HG02642 (cell line): ENCODE data around the gene TRPV2.
A peak's percentile ranks its signal among the peaks of the same experiment; 100 is the strongest.
"Not testable (repeated sequence)": the region's sequence is repeated elsewhere in the genome, so short reads cannot be mapped to it uniquely, and the experiment has no call there.

Source experiments
- ATAC-seq: cut with Tn5 transposase; IDR thresholded peaks from one replicate; pipeline ENCODE4 v1.9.1; 2021; ENCODE audit warnings: mild to moderate bottlenecking; ENCODE audit not compliant: unreplicated experiment, poor library complexity

TRPV2 gene

DNA sequence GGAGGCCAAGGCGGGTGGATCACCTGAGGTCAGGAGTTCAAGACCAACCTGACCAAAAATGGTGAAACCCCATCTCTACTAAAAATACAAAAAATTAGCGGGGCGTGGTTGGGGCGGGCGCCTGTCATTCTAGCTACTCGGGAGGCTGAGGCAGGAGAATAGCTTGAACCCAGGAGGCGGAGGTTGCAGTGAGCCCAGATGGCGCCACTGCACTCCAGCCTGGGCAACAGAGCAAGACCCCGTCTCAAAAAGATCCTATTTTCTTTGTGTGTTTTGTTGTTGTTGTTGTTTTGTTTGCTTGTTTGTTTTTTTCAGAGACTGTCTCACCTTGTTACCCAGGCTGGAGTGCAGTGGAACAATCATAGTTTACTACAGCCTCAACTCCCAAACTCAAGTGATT lies 11.5 kb upstream of the TRPV2 start:
- ATAC-seq, result not testable (repeated sequence)

DNA sequence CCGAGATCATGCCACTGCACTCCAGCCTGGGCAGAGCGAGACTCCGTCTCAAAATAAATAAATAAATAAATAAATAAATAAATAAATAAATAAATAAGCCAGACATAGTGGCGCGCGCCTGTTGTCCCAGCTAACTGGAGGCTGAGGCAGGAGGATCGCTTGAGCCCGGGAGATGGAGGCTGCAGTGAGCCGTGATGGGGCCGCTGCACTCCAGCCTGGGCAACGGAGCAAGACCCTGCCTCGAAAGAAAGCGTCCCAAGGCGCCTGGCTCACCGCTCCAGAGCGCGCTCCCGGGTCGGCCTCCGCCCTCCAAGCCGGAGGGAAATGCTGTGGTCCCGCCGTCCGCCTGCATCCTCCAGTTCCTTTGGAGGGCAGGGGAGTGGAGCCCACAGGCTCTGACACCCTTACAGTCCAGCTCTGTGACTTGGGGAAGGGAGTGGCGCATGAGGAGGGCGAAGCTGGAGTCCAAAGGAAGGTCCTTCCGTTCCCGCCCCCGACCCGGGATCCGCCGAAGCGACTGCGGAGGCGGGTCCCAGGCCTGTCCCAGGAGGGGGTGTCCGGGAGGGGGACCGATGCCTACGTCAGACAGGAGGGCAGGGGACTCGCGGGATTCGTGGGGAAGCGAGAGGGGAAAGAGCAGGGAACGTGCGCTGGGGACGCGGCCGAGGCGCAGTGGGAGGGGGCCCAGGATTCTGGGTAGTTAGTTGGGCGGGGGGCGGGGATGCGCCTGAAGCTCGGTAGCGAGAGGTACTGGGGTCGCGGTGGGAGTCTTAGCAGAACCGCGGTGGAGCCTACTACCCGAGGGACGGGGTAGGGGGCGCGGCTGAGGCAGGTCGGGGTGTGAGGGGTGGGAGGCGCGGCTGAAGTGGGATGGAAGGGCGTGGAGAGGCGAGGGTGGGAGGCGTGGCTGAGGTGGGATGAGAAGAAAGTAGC lies 8.4 kb upstream of the TRPV2 start:
- no peak for ATAC-seq

DNA sequence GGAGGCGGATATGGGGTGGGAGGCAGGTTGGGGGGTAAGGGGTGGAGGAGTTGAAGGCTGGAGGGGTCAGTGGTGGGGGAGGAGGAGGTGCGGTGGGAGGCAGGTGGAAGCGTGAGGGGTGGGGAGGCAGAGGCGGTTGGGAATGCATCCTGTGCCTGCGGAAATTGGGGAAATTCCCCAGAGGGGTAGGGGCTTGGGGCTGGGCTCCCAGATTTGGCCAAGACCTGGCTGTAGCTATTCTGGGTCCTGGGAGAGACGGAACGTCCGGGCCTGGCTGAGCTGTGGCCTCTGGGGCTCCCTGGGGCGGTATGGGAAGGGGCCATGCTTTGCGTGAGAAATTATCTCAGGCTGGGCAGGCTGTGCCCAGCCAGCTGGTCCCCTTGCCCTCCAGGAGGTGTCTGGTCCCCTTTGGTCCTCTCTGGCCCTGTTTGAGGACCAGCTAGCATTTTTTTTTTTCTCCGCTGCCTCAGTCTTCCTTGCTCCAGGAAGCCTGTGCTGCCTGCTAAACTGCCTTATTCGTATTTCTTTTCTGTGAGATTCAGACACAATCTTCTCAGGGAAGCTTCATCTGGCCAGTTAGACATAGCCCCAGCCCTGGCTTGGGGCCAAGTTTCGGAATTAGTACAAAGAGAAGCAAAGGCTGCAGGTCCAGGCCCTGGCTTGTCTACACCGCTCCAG lies 7.3 kb upstream of the TRPV2 start:
- ATAC-seq, result peak; percentile 88

DNA sequence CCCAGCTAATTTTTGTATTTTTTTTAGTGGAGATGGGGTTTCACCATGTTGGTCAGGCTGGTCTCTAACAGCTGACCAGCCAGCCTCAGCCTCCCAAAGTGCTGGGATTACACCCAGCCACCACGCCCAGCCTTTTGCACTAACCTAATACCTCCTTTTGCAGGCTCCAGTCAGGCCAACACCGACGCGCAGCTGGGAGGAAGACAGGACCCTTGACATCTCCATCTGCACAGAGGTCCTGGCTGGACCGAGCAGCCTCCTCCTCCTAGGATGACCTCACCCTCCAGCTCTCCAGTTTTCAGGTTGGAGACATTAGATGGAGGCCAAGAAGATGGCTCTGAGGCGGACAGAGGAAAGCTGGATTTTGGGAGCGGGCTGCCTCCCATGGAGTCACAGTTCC lies 2.0 kb downstream of the TRPV2 start:
- no peak for ATAC-seq

DNA sequence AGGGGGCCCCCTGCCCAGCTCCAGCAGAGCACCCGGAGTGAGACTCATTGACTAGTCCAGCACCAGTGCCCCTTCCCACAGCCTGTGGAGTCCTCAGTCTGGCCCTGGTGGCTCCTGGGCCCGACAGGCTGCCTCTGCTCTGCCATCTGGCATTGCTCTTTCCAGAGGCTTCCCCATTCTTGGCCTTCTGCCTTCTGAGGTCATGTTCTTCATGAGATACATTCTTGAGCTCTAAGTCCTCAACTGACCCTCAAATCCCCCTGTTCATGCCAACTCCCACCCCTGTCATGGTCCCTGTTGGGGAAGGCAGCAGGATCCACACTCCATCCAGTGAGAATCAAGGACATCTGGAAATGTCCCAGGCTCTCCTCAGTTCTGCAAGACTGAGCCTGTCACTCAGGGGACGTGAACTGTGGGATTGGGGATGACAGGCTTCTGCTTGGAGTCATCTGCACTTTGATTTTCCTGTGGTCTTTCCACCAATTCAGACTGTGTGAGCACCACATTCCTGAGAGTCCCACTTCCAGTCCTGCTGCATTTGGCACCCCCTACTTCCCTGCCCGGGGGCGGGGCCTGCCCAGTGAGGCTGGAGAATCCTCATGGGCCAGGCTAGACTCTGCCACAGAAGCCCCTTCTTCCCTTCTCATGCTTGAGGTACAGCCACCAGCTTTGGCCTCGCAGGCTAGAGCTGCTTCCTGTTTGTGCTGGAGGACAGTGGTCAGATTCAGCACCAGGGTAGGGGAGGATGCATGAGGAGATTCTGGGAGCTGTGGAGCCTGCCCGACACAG lies 2.7 kb downstream of the TRPV2 start:
- no peak for ATAC-seq

DNA sequence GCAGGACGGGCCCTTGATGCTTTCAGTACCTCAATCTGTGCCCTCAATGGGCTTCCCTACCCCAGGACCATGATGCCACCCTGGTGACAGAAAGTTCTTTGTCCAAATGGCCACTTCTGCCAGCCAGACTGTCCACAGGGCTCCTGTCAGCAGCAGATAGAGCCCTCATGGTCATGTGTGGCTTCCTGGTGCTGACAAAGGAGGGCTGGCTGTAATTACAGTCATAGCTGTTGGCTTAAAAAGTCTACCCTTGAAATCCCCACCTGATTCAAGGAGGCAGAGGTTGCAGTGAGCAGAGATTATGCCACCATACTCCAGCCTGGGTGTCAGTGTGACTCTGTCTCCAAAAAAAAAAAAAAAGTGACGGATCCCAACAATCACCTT lies 3.3 kb downstream of the TRPV2 start:
- no peak for ATAC-seq

DNA sequence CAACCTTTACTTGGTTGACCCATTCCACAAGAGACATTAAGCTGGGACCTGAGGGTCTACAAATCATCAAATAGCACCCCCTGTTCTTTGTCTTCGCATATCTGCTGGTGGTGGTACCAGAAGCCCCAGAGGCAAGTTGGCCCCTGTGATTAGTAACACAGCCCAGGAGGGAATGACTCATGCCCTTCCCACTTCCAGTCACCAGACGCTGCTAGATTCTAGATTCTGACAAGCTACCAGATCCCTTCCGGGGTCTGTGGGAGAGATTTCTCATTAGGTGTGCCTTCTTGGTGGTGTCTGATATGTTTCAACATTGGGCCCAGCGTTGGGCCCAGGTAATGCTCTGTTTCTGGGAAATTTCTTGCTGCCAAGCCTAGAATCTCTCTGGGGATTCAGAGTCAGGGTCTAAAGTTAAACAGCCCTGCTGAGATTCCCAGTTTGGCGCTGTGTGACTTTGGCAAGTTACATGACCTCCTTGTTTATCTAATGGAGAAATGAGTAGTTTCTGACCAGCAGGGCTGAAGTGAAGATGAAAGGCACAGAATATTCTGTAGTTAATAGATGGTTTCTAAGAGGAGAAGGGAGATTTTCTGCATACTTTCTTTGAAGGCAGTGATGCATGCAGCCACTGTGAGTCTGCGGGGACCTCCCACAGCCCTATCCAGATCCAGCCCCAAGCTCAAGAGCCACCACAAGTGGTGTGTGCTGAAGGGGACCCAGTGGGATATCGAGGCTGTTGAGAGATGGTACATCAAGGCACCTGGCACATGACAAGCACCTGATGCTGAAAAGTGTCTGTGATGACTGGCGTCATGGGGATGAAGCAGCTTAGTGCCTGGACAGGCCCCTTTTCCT lies 3.9 kb downstream of the TRPV2 start:
- ATAC-seq, result no peak

DNA sequence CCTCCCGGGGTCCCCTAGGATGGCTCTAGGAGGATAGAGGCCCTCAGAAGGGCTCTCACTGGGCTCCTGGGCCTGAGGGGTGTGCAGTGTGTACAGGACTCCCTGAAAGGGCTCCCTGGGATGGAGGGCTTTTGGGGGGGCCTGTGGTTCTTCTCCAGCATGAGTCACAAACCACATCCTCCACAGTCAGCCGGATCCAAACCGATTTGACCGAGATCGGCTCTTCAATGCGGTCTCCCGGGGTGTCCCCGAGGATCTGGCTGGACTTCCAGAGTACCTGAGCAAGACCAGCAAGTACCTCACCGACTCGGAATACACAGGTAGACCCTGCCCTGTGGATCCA lies 4.5 kb downstream of the TRPV2 start:
- ATAC-seq, result no peak

DNA sequence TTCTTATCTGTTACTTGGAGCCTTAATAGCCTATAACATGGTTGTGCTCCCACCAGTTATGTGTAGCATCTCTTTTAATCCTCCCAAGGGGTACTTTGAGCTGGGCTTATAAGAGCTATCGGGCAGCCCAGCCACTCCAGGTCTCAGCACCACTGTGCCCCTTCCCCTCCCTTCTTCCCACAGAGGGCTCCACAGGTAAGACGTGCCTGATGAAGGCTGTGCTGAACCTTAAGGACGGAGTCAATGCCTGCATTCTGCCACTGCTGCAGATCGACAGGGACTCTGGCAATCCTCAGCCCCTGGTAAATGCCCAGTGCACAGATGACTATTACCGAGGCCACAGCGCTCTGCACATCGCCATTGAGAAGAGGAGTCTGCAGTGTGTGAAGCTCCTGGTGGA lies 7.0 kb downstream of the TRPV2 start:
- no peak for ATAC-seq

DNA sequence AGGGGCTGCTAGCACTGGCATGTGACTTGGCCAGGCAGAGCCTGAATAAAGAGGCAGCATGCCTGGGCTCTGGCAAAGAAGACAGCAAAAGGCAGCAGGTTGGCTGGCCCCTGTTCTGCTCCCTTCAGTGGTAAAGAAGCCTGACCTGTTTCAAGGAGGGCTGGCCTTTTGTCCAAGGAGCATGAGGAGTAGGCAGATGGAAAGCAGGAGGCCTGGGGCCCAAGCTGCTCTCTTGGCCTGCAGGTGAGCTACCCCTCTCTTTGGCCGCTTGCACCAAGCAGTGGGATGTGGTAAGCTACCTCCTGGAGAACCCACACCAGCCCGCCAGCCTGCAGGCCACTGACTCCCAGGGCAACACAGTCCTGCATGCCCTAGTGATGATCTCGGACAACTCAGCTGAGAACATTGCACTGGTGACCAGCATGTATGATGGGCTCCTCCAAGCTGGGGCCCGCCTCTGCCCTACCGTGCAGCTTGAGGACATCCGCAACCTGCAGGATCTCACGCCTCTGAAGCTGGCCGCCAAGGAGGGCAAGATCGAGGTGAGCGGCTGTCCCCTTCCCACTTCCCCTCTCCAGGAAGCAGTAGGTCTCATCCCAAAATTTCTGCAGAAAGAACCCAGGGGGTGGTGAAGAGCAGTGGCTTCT lies 8.0 kb downstream of the TRPV2 start:
- no peak for ATAC-seq

DNA sequence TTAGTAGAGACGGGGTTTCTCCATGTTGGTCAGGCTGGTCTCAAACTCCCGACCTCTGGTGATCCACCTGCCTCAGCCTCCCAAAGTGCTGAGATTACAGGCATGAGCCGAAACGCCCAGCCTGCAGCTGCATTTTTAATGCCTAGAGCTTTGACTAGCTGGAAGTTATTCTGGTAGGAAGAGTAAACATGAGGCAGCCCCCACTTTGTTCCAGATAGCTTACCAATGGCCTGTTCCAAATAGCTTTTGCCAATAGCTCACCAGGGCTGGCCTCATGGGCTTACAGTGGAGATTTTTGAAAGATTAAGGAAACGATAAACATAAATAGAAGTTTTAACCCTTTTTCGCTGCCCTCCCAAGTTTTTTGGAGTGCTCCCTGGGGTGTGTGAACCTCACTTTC lies 9.8 kb downstream of the TRPV2 start:
- ATAC-seq, result no peak

DNA sequence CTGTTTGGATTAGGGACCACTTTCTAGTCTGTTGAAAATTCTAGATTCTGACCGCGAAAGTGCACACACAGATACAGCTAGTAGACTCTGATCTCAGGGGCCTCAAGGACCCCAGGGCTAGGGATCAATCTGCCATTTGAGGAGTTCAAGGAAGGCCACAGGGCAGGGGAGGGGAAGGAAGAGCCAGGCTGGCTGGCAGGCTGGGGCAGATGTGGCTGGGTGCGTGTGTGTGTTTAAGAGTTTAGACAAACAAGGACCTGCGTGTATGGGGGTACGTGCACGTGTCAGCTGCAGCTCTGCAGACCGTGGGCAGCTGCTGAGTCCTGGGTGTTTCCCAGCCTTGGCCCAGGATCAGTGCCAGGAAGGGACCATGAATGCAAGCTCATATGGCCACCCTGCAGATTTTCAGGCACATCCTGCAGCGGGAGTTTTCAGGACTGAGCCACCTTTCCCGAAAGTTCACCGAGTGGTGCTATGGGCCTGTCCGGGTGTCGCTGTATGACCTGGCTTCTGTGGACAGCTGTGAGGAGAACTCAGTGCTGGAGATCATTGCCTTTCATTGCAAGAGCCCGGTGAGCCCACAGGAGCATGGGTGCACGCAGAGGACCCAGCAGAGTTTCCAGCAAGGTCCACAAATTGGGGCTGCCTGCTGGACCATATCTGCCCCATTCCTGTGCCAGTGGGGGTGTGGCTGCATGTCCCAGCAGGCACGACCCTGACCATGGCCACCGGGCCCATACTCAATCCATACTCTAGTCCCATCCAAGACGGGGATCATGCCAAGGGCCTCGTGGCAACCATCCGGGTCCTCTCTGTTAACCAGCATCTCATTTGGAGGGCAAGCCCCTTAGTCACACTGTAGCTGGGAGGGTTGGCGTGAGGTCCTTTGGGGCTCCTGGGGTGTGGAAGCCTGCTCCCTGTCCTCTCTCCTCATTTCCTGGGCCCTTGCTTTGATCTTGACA lies 10.6 kb downstream of the TRPV2 start:
- ATAC-seq, result no peak

DNA sequence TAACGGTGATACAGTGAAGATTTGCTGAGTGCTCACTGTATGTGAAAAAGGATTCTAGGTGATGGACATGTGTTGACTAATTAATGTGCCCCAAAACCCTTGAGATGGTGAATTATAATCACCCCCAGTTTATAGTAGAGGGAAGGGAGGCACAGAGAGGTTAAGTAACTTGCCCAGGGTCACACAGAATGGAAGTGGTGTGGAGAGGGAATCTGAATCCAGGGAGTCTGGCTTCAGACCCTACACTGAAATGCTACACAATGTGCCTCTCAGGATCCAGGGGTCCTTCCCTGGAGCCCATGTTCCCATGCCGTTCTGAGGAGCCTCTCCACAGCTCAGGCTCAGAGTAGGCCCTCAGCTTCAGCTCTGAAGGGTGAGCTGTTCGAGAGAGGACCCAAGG lies 11.6 kb downstream of the TRPV2 start:
- ATAC-seq, result no peak

DNA sequence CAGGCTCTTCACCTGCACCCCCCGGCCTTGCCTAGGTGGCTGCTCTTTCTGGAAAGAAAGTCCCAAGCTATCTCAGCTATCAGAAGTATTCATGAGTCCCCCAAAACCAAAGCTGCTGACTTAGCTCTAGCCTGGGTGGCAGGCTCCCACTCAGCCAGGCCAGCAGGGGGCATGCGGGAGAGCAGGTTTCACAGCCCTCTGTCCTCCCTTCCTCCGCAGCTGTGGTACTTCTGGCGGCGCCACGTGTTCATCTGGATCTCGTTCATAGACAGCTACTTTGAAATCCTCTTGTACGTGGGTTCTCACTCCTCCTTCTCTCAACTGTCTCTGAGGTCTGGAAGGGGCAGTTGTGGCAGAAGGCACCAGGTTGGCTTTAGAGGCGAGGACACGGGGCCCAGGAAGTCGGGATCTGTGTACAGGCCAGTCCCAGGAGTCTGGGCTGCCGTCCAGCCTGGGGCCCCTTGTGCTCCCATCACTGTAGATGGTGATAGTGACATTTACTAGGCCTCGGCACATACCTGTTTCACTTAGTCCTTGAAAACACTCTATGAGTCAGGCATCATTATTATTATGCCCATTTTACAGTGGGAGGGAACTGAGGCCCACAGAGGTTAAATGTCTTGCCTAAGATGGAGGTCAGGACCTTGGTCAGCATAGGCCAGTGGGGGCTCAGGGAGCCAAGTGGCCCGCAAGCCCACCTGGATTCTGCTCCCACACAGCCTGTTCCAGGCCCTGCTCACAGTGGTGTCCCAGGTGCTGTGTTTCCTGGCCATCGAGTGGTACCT lies 12.9 kb downstream of the TRPV2 start:
- no peak for ATAC-seq

DNA sequence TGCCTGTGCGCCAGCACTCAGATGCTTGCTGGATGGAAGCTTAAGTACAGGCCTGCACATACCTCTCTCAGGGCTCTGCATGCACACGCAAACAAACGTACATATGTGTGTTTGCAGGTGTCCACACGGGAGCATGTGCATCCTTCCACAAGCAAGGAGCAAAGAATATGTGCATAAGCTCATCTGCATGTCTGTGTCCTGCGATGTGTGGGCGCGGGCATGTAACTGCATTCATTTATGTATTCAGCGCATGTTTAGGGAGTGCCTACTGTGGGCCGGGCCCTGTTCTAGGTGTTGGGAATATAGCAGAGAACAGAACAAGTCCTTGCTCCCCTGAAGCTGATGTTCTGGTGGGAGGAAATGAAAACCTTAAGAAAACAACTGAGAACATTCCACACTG lies 13.7 kb downstream of the TRPV2 start:
- no peak for ATAC-seq

DNA sequence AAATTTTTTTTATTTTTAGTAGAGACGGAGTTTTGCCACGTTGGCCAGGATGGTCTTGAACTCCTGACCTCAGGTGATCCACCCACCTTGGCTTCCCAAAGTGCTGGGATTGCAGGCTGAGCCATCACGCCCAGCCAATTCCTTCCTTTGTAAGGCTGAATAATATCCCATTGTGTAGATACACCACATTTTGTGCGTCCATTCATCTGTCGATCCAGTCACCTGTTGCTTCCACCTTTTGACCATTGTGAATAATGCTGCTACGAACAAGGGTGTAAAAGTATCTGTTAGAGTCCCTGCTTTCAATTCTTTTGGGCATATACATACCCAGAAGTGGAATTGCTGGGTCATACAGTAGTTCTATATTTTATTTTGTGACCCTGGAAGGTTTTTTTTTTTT lies 15.3 kb downstream of the TRPV2 start:
- no peak for ATAC-seq

DNA sequence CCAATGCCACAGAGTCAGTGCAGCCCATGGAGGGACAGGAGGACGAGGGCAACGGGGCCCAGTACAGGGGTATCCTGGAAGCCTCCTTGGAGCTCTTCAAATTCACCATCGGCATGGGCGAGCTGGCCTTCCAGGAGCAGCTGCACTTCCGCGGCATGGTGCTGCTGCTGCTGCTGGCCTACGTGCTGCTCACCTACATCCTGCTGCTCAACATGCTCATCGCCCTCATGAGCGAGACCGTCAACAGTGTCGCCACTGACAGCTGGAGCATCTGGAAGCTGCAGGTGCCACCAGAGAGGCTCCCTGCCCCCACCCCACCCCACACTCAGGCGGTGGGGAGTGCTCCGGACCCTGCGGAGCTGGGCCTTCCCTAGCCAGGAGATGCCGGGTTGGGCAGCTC lies 16.6 kb downstream of the TRPV2 start:
- ATAC-seq, result no peak

DNA sequence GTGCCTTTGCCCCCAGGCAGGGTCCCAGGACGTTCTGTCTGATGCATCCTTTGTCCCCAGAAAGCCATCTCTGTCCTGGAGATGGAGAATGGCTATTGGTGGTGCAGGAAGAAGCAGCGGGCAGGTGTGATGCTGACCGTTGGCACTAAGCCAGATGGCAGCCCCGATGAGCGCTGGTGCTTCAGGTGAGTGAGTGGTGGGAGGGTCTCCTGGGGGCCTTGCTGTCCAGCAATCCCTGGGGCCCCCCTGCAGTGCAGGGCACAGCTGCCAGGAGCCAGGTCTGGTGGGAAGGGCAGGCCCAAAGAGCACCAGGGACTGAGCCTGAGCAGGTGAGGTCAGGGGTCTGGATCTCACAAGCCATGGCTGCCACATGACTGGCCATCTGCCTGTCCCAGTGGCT lies 18.1 kb downstream of the TRPV2 start:
- ATAC-seq, result no peak
